PFSK-1 (cell line): ENCODE results near the gene TMED1.

Source experiments
- FOXP2 ChIP-seq: optimal IDR thresholded peaks from 2 replicates; pipeline ENCODE3; 2011; ENCODE audit warnings: borderline replicate concordance, control low read depth, inconsistent platforms; ENCODE audit not compliant: insufficient read depth; ENCODE audit errors: extremely low read length, extremely low read depth
- POLR2AphosphoS5 ChIP-seq: IDR thresholded peaks from 2 replicates; pipeline ENCODE4 v1.6.1; 2012; ENCODE audit warnings: low read depth, mild to moderate bottlenecking, control low read depth, low read length, moderate library complexity
- SIN3A ChIP-seq: IDR thresholded peaks from 2 replicates; pipeline ENCODE4 v1.6.1; 2012; ENCODE audit warnings: mild to moderate bottlenecking, low read length, moderate library complexity, borderline replicate concordance; ENCODE audit not compliant: insufficient read depth
- TAF1 ChIP-seq: IDR thresholded peaks from 2 replicates; pipeline ENCODE4 v1.6.1; 2012; ENCODE audit warnings: low read length, control low read depth, borderline replicate concordance; ENCODE audit not compliant: insufficient read depth
- TF ChIP-seq, protein P1 (sequence below), 2 experiments: IDR thresholded peaks; 2 replicates each; pipeline versions ENCODE4 v1.6.1 to v1.8.0; 2011 to 2012; ENCODE audit warnings: low read depth in 2 of 2, low read length in 2 of 2, control low read depth in 1 of 2, inconsistent platforms in 1 of 2, mild to moderate bottlenecking in 1 of 2, moderate library complexity in 1 of 2; ENCODE audit not compliant: insufficient read depth in 1 of 2

DNA sequence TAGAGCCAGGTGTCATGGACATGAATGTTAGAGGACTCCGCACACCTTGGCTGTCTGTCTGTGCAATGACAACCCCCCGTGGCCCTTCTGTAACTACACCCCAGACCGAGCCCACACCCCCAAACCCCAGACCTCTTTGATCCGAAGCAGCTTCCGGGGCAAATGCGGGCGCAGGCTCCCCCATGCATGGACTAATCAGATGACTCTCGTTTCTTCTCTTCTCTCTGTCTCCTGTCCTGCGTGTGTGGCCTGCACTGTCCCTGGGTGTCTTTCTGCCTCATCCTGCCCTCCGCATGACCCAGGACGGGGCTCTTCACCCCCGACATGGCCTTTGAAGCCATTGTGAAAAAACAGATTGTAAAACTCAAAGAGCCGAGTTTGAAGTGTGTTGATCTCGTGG, 38.9 kb downstream of the TMED1 start:
- no peak for TF ChIP-seq TAF1
- TF ChIP-seq POLR2AphosphoS5, result no peak
- TF ChIP-seq, protein P1, sequence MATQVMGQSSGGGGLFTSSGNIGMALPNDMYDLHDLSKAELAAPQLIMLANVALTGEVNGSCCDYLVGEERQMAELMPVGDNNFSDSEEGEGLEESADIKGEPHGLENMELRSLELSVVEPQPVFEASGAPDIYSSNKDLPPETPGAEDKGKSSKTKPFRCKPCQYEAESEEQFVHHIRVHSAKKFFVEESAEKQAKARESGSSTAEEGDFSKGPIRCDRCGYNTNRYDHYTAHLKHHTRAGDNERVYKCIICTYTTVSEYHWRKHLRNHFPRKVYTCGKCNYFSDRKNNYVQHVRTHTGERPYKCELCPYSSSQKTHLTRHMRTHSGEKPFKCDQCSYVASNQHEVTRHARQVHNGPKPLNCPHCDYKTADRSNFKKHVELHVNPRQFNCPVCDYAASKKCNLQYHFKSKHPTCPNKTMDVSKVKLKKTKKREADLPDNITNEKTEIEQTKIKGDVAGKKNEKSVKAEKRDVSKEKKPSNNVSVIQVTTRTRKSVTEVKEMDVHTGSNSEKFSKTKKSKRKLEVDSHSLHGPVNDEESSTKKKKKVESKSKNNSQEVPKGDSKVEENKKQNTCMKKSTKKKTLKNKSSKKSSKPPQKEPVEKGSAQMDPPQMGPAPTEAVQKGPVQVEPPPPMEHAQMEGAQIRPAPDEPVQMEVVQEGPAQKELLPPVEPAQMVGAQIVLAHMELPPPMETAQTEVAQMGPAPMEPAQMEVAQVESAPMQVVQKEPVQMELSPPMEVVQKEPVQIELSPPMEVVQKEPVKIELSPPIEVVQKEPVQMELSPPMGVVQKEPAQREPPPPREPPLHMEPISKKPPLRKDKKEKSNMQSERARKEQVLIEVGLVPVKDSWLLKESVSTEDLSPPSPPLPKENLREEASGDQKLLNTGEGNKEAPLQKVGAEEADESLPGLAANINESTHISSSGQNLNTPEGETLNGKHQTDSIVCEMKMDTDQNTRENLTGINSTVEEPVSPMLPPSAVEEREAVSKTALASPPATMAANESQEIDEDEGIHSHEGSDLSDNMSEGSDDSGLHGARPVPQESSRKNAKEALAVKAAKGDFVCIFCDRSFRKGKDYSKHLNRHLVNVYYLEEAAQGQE (IDR thresholded peaks at IDR 0.05; ENCODE audit: insufficient read depth in 1 of 2, low read depth in 2 of 2, low read length in 2 of 2), result no peak
- TF ChIP-seq SIN3A, result no peak
- no peak for TF ChIP-seq FOXP2
